Measurements from ENCODE around the gene DIS3L.

DNA sequence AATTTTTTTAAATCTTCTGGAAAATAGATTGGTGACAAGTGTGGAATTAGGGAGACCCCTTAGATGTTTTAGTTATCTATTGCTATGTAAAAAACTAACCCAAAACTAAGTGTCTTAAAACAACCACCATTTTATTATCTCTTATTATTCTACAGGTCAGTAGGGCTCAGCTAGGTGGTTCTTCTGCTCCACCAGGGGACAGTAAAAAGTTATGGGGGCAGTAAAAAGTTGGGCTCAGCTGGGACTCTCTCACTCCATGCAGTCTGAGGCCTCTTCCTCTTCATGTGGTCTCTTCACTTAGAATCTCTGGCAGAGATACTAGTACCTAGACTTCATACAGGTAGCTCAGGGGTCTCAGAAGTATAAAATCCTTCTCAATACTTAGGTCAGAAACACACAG lies 18.0 kb upstream of the DIS3L start:
- TF ChIP-seq, protein P1, sequence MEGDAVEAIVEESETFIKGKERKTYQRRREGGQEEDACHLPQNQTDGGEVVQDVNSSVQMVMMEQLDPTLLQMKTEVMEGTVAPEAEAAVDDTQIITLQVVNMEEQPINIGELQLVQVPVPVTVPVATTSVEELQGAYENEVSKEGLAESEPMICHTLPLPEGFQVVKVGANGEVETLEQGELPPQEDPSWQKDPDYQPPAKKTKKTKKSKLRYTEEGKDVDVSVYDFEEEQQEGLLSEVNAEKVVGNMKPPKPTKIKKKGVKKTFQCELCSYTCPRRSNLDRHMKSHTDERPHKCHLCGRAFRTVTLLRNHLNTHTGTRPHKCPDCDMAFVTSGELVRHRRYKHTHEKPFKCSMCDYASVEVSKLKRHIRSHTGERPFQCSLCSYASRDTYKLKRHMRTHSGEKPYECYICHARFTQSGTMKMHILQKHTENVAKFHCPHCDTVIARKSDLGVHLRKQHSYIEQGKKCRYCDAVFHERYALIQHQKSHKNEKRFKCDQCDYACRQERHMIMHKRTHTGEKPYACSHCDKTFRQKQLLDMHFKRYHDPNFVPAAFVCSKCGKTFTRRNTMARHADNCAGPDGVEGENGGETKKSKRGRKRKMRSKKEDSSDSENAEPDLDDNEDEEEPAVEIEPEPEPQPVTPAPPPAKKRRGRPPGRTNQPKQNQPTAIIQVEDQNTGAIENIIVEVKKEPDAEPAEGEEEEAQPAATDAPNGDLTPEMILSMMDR (IDR thresholded peaks at IDR 0.05): no peak
- no peak for TF ChIP-seq POLR2AphosphoS5 (IDR thresholded peaks at IDR 0.05; ENCODE audit: low read depth, low read length)

All from Panc1 (cell line).